SU-DHL-6 (cell line): ENCODE measurements around the gene KRTAP2-1.
"Not testable (repeated sequence)": the region's sequence is repeated elsewhere in the genome, so short reads cannot be mapped to it uniquely, and the experiment has no call there.

ENCODE experiments used
- CTCF ChIP-seq: fragments of 200-600 bp; sonication (generic); IDR thresholded peaks from one replicate; pipeline ENCODE4 v1.5.1; 2017; ENCODE audit warnings: antibody characterized with exemption, mild to moderate bottlenecking, low read length, moderate library complexity; ENCODE audit not compliant: insufficient read depth, poor library complexity, severe bottlenecking
- EZH2phosphoT487 ChIP-seq: fragments of 200-600 bp; sonication (generic), shearing (Covaris generic); conservative IDR thresholded peaks from 2 replicates; pipeline ENCODE4 v1.6.1; 2018; ENCODE audit warnings: mild to moderate bottlenecking, antibody characterized with exemption, low read length, moderate library complexity, mixed read lengths

DNA sequence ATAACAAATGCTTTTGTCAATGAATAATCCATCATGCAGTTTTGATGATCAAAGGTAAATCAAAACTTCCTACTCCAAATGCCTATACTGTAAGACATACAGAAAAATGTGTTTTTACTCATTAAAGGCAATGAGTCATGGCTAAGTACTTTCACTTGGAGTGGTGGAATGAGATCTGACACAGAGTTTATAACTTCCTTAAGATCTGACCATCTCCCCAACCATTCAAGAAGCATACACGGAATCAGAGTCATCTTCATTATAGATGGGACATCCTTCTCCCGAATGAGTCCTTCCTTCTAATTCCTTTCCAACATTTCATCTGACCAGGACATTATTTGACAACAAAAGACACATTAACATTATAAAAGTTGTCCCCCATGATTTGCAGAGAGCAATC lies 36.3 kb upstream of the KRTAP2-1 start:
- TF ChIP-seq CTCF, EZH2phosphoT487: not testable (repeated sequence)
